ENCODE measurements around the gene GXYLT1.
"Not testable (repeated sequence)": the region's sequence is repeated elsewhere in the genome, so short reads cannot be mapped to it uniquely, and the experiment has no call there.

Gene GXYLT1

GRCh38 chr12:42091769-42092168 is 52.9 kb downstream of the GXYLT1 start:
- DNase-seq = no peak

- no peak for DNase-seq
Measured at GRCh38 chr12:42090899-42091298, 53.8 kb downstream of the GXYLT1 start.

- DNase-seq = no peak
Measured at GRCh38 chr12:42086031-42086430, 58.6 kb downstream of the GXYLT1 start.

GRCh38 chr12:42085594-42085993 is 59.1 kb downstream of the GXYLT1 start:
- DNase-seq = no peak

GRCh38 chr12:42084522-42084921 is 60.2 kb downstream of the GXYLT1 start:
- no peak for DNase-seq

GRCh38 chr12:42076976-42077375 is 67.7 kb downstream of the GXYLT1 start:
- no peak for DNase-seq

- DNase-seq = no peak
Measured at GRCh38 chr12:42070036-42070435, 74.6 kb downstream of the GXYLT1 start.

- no peak for DNase-seq
Measured at GRCh38 chr12:42059127-42059526, 85.5 kb downstream of the GXYLT1 start.

- no peak for DNase-seq
Measured at GRCh38 chr12:42056130-42056529, 88.5 kb downstream of the GXYLT1 start.

- DNase-seq = no peak
Measured at GRCh38 chr12:42053456-42053855, 91.2 kb downstream of the GXYLT1 start.

GRCh38 chr12:42048980-42049379 is 95.7 kb downstream of the GXYLT1 start:
- not testable (repeated sequence) for DNase-seq

GRCh38 chr12:42039577-42039976 is 105.1 kb downstream of the GXYLT1 start:
- no peak for DNase-seq

GRCh38 chr12:42039176-42039575 is 105.5 kb downstream of the GXYLT1 start:
- no peak for DNase-seq

- DNase-seq = no peak
Measured at GRCh38 chr12:42031847-42032564, 112.7 kb downstream of the GXYLT1 start.
